Uterus (tissue), 2 donors: Measurements from ENCODE around the gene WDR19.

ENCODE experiments used
- CTCF ChIP-seq, 4 experiments: fragments of 200-600 bp in 2 of 4; fragments of 450-650 bp in 2 of 4; sonication (generic) in 2 of 4; IDR thresholded peaks; one replicate each; pipeline ENCODE4 v1.5.1; 2016 to 2019; ENCODE audit warnings: antibody characterized with exemption in 4 of 4, mild to moderate bottlenecking in 2 of 4, moderate library complexity in 1 of 4
- POLR2A ChIP-seq, 2 donors: fragments of 450-650 bp; IDR thresholded peaks; one replicate each; pipeline ENCODE4 v1.6.1; 2016; ENCODE audit warnings: antibody characterized with exemption in 2 of 2, mild to moderate bottlenecking in 1 of 2, moderate library complexity in 1 of 2

GRCh38 chr4:39166177-39166576 is 16.2 kb upstream of the WDR19 start:
- TF ChIP-seq POLR2A (IDR thresholded peaks at IDR 0.05) (no peak), CTCF (IDR thresholded peaks at IDR 0.05) (no peak)
